Ramos (cell line): ENCODE results near the gene ARSK.

Source experiments
- in situ Hi-C: fragments of 300-500 bp; cut with MboI; formaldehyde crosslinking; loops from one replicate; pipeline ENCODE4 v1.14.3; 2022; ENCODE audit warnings: low sequenced_read_pairs; ENCODE audit not compliant: unreplicated experiment

ARSK gene

GRCh38 chr5:95562282-95562681, 7.4 kb downstream of the ARSK start:
- in situ Hi-C loops: no loop called here

GRCh38 chr5:95563367-95563766, 8.5 kb downstream of the ARSK start:
- in situ Hi-C loops: no loop called here

GRCh38 chr5:95564450-95564849, 9.5 kb downstream of the ARSK start:
- in situ Hi-C loops: no loop called here

DNA sequence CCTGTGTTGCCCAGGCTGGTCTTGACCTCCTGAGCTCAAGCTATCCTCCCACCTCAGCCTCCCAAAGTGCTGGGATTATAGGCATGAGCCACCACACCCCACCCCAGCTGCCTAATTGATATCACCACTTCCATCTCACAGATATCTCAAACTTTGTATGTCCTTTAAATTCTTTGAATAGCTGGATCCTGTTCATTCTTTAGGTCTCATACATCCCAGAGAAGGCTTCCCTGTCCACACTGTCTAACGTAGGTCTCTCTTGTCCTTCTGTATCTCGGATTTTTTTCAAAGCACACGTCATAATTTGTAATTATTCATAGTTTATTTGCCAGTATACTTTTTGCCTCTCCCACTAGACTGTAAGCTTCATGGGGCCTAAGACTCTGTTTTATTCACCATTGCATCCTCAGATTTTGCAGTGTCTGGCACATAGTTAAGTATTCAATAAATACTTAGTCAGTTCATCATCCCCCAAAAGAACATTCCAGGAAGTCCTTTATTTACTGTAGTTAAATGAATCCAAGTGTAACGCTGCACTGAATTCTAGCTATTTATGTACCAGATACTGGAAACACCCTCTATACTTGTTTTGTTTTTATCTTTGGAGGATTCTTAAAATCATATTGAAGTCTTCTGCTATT, 10.5 kb downstream of the ARSK start:
- in situ Hi-C loops: no loop called here

GRCh38 chr5:95572016-95572415, 17.1 kb downstream of the ARSK start:
- in situ Hi-C loops: no loop called here

- in situ Hi-C loops: no loop called here
Observed at GRCh38 chr5:95581576-95581975, 26.7 kb downstream of the ARSK start.

- in situ Hi-C loops: no loop called here
Observed at GRCh38 chr5:95583992-95584391, 29.1 kb downstream of the ARSK start.

- in situ Hi-C loops: no loop called here
Observed at GRCh38 chr5:95590880-95591279, 36.0 kb downstream of the ARSK start.

DNA sequence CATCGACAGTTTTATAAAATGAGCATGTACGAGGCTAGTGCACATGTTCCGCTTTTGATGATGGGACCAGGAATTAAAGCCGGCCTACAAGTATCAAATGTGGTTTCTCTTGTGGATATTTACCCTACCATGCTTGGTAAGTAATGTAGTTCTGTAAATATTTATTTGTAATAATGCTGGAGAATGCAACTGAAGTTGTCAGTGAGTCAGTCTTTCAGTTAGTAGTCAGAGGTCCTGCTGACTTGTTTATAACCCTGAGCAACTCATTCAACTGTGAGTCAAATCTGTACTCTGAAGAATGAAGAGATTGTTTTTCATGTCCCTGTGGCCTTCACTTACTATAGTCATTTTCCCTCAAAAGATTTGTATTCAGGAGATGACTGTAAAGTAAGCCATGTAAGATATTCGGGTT, 36.6 kb downstream of the ARSK start:
- in situ Hi-C loops: no loop called here

GRCh38 chr5:95595289-95595931, 40.5 kb downstream of the ARSK start:
- in situ Hi-C loops: no loop called here

- in situ Hi-C loops: no loop called here
Observed at GRCh38 chr5:95599252-95599651, 44.4 kb downstream of the ARSK start.

GRCh38 chr5:95600557-95600956, 45.7 kb downstream of the ARSK start:
- in situ Hi-C loops: no loop called here

DNA sequence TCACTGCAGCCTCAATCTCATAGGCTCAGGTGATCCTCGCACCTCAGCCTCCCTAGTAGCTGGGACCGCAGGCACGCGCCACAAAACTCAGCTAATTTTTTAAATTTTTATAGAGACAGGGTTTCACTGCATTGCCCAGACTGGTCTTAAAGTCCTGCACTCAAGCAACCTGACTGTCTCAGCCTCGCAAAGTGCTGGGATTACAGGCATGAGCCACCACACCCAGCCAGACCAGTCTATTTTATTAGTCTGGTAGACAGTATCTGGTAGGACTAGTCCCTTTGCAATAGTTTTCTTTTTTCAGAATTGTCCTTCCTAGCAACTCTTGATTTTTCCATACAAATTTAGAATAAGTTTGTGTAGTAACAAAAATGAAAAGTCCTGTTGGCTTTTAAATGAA, 50.9 kb downstream of the ARSK start:
- in situ Hi-C loops: no loop called here

DNA sequence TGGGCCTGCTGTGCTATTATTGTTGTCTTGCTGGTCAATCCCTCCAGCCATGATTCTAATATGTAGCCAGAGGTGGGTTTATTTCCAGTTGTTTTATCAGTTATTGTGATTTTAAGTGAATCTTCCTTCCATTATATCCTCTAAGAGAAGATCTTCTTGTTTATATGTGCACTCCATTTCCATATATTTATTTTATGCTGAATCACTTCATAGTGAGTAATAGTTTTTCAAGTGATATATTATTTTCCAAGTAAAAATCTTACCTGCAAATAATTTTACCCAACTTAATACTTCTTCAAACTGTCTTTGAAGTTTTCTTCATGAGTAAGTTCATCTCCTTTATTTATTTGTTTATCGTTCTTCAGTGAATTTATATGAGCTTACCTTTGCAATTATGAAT, 51.5 kb downstream of the ARSK start:
- in situ Hi-C loops: no loop called here

GRCh38 chr5:95609711-95610110, 54.8 kb downstream of the ARSK start:
- in situ Hi-C loops: no loop called here

DNA sequence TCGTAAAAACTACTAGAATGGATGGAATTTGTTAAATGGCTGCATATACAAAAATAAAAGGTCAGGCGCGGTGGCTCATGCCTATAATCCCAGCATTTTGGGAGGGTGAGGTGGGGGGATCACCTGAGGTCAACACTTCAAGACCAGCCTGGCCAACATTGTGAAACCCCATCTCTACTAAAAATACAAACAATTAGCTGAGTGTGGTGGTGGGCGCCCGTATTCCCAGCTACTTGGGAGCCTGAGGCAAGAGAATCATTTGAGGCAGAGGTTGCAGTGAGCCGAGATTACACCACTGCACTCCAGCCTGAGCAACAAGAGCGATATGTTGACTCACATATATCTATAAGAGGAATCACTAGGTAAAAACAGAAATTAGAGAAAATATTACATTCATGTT, 55.6 kb downstream of the ARSK start:
- in situ Hi-C loops: no loop called here

- in situ Hi-C loops: no loop called here
Observed at GRCh38 chr5:95611396-95611795, 56.5 kb downstream of the ARSK start.

DNA sequence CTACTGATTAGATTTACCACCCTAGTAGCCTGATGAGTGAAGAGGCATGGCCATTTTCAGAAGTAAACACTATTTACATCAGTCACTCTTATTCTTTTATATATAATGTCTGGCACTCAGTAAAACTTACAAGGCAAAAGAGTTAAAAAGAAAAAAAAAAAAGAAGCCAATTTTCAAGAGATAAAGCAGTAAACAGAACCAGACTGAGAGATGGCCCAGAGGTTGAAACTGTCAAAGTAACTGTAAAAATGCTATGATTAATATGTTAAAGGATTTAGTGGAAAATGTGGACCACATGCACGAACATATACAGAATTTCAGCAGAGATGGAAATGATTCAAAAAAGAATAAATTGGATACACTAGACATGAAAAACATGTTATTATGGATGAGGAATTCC, 58.6 kb downstream of the ARSK start:
- in situ Hi-C loops: no loop called here

GRCh38 chr5:95615164-95615467, 60.2 kb downstream of the ARSK start:
- in situ Hi-C loops: no loop called here

GRCh38 chr5:95617057-95617456, 62.2 kb downstream of the ARSK start:
- in situ Hi-C loops: no loop called here

GRCh38 chr5:95619096-95619495, 64.2 kb downstream of the ARSK start:
- in situ Hi-C loops: no loop called here

DNA sequence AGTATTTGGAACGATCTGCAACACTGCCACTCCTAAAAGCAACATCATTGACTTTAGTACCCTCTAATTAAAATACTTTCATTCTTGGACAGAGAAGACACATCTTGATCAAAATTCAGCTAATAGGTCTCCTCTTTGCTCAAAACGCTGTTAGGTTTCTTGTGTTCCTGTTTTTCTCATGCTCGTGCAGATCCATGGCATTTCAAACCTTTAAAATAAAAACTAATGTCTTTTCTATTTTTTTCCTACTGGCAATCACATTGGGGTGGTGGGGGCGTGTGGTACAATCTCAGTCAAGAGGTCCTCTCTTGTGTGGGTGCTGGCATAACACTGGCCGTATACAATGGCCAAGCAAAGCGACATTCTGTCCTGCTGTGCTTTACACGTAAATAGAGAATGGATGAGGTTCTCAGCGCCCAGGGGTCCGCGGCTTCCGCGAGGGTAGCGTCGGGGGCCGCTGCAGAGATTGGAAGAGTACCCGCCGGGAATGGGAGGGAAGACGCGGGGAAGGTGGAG, 64.7 kb downstream of the ARSK start:
- in situ Hi-C loops: no loop called here
